HepG2 (cell line): ENCODE measurements around the gene ZNF561. TPM values are rescaled to one million over a fixed set of nuclear protein-coding genes. Genes with fewer than 3 reads are reported as not detected.

ENCODE experiments used
- BCL3 ChIP-seq: sonication (generic); formaldehyde crosslinking; IDR thresholded peaks from 2 replicates; pipeline ENCODE4 v1.5.1; 2020; ENCODE audit warnings: mild to moderate bottlenecking, missing genetic modification reagents, moderate library complexity
- CTCF ChIP-seq: sonication (generic); formaldehyde crosslinking; IDR thresholded peaks from 2 replicates; pipeline ENCODE4 v1.5.0; 2020; ENCODE audit warnings: mild to moderate bottlenecking, missing genetic modification reagents, moderate library complexity
- HMGXB4 ChIP-seq, 2 experiments: sonication (generic) in 1 of 2; formaldehyde crosslinking in 1 of 2; IDR thresholded peaks; 2 replicates each; pipeline versions ENCODE4 v1.4.0 to v1.6.1; 2018 to 2020; ENCODE audit warnings: missing genetic modification reagents in 2 of 2, borderline replicate concordance in 1 of 2, low read depth in 1 of 2, mild to moderate bottlenecking in 1 of 2, missing biosample characterization in 1 of 2
- NCOA5 ChIP-seq: sonication (generic); formaldehyde crosslinking; IDR thresholded peaks from 2 replicates; pipeline ENCODE4 v1.4.0; 2020; ENCODE audit warnings: missing genetic modification reagents
- NFYC ChIP-seq: IDR thresholded peaks from 2 replicates; pipeline ENCODE4 v1.6.1; 2016; ENCODE audit warnings: missing genetic modification reagents, missing compliant biosample characterization
- RFX3 ChIP-seq: IDR thresholded peaks from 2 replicates; pipeline ENCODE4 v1.6.1; 2016; ENCODE audit warnings: missing biosample characterization, missing genetic modification reagents
- SAFB2 ChIP-seq: sonication (generic); formaldehyde crosslinking; IDR thresholded peaks from 2 replicates; pipeline ENCODE4 v1.5.1; 2020; ENCODE audit warnings: missing genetic modification reagents, low read depth, mild to moderate bottlenecking, borderline replicate concordance
- SNRNP70 ChIP-seq: fragments of 200-400 bp; formaldehyde crosslinking; IDR thresholded peaks from 2 replicates; pipeline ENCODE4 v1.6.1; 2017; ENCODE audit warnings: mild to moderate bottlenecking, low read depth, low read length, moderate library complexity
- TEAD3 ChIP-seq: optimal IDR thresholded peaks from 2 replicates; pipeline ENCODE3; 2016; ENCODE audit warnings: borderline replicate concordance
- TOPORS ChIP-seq: sonication (generic); formaldehyde crosslinking; IDR thresholded peaks from 2 replicates; pipeline ENCODE4 v1.8.0; 2023; ENCODE audit warnings: mild to moderate bottlenecking, missing genetic modification reagents
- ZNF790 ChIP-seq: sonication (generic); formaldehyde crosslinking; IDR thresholded peaks from 2 replicates; pipeline ENCODE4 v1.8.0; 2022; ENCODE audit warnings: missing genetic modification reagents, mild to moderate bottlenecking, borderline replicate concordance
- polyA plus RNA-seq, 8 experiments: library from polyadenylated mRNA; depleted of rRNA in 3 of 8; stranded (reverse) in 7 of 8; unstranded in 1 of 8; fragments of >200 nt; fragmentation: Illumina TruSeq in 4 of 8; extraction: Trizol in 4 of 8; gene quantifications; 2 replicates each; pipeline versions ENCODE4 v1.2.1 to v1.2.3, GENCODE V29; 2011 to 2016; ENCODE audit warnings: low read depth in 4 of 8, missing spikeins in 1 of 8, mixed read lengths in 1 of 8; ENCODE audit not compliant: insufficient read depth in 1 of 8
- total RNA-seq, 5 experiments: library from RNA; depleted of rRNA; stranded (reverse); fragments of >200 nt; fragmentation: Illumina TruSeq; extraction: Trizol; gene quantifications; 2 replicates each; pipeline ENCODE4 v1.2.3, GENCODE V29; 2016; ENCODE audit warnings: low read depth in 1 of 5
- TF ChIP-seq, protein P1 (sequence below): sonication (generic); formaldehyde crosslinking; IDR thresholded peaks from 2 replicates; pipeline ENCODE4 v1.4.0; 2020; ENCODE audit warnings: low read depth, missing genetic modification reagents

Gene ZNF561
- total and polyA plus RNA-seq, 2 of the 13 experiments (the other 11 are each of a cell fraction or from before 2014, with no cell fraction given) = 19.8 to 35.1 TPM

DNA sequence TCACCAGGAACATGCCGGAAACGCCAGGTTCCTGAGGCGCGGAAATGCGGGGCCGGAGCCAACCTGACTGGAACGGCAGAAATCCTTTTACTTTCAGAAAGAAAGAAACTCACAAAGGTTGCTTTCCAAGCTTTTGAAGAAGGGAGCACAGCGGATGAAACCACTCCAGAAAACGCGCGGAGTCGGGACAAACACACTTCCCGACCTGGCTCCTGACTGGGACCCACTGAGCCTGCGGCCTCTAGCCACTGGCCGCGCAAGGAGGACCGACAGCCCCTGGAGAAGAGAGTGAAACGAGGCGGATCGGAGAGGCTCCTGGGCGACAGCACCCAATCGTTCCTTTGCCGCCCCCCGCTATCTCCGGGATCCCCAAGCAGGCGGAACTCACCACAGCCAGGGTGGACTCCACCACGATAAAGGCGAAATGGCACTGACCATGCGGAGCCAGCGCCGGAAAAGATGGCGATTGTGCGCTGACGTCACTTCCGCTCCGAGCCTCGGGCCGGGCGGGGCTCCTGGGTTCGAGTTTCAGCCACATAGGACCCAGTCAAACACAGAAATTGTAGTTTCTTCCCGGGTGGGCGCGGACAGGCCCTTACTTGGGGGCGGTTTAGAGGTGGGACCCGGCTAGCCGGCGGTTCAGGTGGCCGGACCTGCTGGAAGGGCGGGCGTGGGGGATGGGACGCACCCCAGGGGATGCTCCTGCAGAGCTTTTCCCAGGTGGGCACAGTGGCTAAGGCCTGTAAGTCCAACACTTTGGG is 36.8 kb downstream of the ZNF561 start, which contains the start of gene ZNF121 (continued):
- TF ChIP-seq, protein P1, sequence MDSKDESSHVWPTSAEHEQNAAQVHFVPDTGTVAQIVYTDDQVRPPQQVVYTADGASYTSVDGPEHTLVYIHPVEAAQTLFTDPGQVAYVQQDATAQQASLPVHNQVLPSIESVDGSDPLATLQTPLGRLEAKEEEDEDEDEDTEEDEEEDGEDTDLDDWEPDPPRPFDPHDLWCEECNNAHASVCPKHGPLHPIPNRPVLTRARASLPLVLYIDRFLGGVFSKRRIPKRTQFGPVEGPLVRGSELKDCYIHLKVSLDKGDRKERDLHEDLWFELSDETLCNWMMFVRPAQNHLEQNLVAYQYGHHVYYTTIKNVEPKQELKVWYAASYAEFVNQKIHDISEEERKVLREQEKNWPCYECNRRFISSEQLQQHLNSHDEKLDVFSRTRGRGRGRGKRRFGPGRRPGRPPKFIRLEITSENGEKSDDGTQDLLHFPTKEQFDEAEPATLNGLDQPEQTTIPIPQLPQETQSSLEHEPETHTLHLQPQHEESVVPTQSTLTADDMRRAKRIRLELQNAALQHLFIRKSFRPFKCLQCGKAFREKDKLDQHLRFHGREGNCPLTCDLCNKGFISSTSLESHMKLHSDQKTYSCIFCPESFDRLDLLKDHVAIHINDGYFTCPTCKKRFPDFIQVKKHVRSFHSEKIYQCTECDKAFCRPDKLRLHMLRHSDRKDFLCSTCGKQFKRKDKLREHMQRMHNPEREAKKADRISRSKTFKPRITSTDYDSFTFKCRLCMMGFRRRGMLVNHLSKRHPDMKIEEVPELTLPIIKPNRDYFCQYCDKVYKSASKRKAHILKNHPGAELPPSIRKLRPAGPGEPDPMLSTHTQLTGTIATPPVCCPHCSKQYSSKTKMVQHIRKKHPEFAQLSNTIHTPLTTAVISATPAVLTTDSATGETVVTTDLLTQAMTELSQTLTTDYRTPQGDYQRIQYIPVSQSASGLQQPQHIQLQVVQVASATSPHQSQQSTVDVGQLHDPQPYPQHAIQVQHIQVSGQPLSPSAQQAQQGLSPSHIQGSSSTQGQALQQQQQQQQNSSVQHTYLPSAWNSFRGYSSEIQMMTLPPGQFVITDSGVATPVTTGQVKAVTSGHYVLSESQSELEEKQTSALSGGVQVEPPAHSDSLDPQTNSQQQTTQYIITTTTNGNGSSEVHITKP (CRISPR knock-in tag) = peak; percentile 81; the same call in 1 of the 2 replicates
- 0 out of 2 replicates have a peak, but pooled peaks have one; percentile 39 for TF ChIP-seq BCL3 (CRISPR knock-in tag)
- no peak for TF ChIP-seq SAFB2 (CRISPR knock-in tag)
- TF ChIP-seq SNRNP70 = no peak
- no peak for TF ChIP-seq NFYC
- TF ChIP-seq CTCF (CRISPR knock-in tag) = peak; percentile 3; the same call in 1 of the 2 replicates
- TF ChIP-seq NCOA5 (CRISPR knock-in tag) = 0 out of 2 replicates have a peak, but pooled peaks have one; percentile 47
- peak; percentile 18 for TF ChIP-seq TEAD3
- TF ChIP-seq HMGXB4 (CRISPR knock-in tag; IDR thresholded peaks at IDR 0.05; ENCODE audit: borderline replicate concordance in 1 of 2, low read depth in 1 of 2) = peak; percentile 77 to 84
- peak; percentile 76; the same call in 1 of the 2 replicates for TF ChIP-seq TOPORS (CRISPR knock-in tag)
- no peak for TF ChIP-seq ZNF790
- no peak for TF ChIP-seq RFX3
